Stimulated activated CD8-positive, alpha-beta memory T cell treated with anti-CD3 and anti-CD28 coated beads, Interleukin-4, amount 100 ng/mL, for 24 hours (primary cell): ENCODE results near the gene MS4A6E.
"Not testable (repeated sequence)": the region's sequence is repeated elsewhere in the genome, so short reads cannot be mapped to it uniquely, and the experiment has no call there.

Experiments used
- DNase-seq: peaks from one replicate; pipeline ENCODE4 v3.0.0-alpha.2; 2020; ENCODE audit warnings: low read depth

Gene MS4A6E, protein sequence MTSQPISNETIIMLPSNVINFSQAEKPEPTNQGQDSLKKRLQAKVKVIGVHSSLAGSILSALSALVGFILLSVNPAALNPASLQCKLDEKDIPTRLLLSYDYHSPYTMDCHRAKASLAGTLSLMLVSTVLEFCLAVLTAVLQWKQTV

DNA sequence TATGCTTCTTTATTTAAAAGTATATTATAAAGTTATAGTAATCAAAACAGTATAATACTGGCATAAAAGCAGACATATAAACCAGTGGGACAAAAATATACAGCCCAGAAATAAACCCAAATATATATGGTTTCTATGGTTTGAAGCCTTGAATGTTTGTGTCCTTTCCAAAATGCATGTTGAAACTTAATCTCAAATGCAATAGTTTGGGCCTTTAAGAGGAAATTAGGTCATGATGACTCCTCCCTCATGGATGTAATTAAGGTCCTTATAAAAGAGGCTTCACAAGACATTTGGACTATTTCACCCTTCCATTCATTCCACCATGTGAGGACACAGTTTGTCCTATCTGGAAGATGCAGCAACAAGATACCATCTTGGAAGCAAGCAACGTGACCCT is at the start of gene MS4A6E:
Gene MS4A6E (plus strand): TSS at position 301 of the 400 bp plus-strand sequence. CDS start 7,641 bp downstream, outside the sequence.
- no peak for DNase-seq

- DNase-seq: no peak
Measured at GRCh38 chr11:60280412-60280811, 46.6 kb upstream of the MS4A6E start, which contains the start of gene MS4A4A. Gene MS4A4A (plus strand): TSS chr11:60280666. CDS start chr11:60280676, 10 bp downstream.

DNA sequence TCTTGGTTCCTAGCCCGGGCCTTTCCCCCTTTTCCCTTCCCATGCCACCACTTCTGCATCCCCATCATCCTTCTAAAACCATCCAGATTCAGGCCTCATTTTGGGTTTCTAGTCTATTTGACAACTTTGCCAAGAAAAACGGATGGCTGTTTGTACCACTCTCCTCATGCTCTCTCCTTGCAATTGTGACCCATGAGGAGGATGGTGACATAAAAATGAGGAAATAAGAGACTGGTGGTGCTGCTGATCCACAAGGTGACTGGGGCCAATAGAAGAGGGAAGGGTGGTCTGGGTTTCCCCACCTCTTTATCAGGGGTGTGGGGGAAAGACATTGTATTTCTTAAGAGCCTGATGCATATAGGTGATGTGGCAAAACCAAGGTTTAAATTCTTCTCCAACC is 45.6 kb upstream of the MS4A6E start:
- no peak for DNase-seq

GRCh38 chr11:60282286-60282685 is 44.8 kb upstream of the MS4A6E start:
- DNase-seq: no peak

DNA sequence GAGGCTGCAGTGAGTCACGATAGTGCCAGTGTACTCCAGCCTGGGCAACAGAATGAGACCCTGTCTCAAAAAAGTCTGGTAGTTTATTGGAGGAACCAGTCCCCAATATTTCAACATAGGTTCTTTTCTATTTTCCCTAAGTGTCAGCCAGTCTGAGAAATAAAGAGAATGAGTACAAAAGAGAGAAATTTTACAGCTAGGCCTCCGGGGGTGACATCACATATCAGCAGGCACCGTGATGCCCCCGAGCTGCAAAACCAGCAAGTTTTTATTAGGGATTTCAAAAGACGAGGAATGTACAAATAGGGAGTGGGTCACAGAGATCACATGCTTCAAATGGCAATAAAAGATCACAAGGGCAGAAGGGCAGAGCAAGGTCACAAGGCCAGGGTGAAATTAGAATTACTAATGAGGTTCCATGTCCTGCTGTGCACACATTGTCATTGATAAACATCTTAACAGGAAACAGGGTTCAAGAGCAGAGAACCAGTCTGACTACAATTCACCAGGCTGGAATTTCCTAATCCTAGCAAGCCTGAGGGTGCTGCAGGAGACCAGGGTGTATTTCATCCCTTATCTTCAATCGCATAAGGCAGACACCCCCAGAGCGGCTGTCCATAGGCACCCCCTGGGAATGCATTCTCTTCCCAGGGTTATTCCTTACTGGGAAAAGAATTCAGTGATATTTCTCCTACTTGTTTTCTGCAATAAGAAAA is 41.5 kb upstream of the MS4A6E start:
- DNase-seq: not testable (repeated sequence)

DNA sequence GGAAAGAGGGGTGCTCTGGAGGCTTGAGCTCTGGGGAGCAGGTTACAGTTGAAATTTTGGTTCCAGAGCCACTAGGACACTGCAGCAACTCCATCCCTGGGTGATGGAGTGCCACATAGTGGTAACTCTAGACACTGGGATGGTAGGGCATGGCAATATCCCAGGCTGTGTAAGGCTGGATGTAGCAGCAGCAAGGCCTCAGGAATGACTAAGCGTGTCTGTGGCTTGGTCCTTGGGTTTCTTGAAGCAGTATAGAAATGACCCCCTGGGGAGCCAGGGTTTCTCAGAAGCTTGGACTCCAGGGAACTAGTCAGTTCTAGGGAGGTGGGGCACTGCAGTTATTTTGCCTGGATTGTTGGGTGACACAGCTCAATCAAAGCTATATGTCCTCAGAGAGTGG is 38.5 kb upstream of the MS4A6E start:
- no peak for DNase-seq

DNA sequence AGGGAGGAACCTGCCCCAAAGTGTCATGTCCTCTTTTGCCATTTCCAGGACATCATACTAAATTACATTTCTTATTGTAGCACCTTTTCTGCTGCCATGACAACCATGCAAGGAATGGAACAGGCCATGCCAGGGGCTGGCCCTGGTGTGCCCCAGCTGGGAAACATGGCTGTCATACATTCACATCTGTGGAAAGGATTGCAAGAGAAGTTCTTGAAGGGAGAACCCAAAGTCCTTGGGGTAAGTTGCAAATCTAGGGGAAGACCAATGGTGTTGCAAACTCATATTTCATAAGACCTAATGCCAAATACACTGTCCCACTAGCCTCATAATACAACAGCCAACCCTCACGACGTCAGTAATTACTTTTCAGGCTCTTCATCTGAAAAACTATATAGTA is 34.9 kb upstream of the MS4A6E start:
- DNase-seq: no peak

DNA sequence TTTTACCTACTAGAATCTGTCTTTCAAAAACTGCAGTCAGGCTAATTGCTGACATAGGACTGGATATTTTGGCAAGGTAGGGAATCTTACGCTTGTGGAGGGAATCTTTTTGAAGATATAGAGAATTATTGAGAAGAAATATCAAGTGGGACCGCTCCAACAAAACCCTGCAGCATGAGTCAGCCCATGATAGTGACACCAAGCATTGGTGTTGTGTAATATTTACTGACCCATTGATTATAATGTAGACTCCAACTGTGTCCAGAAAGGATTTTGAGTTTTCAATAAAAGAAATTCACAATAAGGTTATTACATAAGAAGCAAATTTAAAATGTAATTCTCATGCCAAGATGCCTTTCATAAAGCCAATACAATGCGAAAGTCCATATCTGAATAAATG is 25.9 kb upstream of the MS4A6E start:
- no peak for DNase-seq

- DNase-seq: not testable (repeated sequence)
Measured at GRCh38 chr11:60301884-60302283, 25.2 kb upstream of the MS4A6E start.

DNA sequence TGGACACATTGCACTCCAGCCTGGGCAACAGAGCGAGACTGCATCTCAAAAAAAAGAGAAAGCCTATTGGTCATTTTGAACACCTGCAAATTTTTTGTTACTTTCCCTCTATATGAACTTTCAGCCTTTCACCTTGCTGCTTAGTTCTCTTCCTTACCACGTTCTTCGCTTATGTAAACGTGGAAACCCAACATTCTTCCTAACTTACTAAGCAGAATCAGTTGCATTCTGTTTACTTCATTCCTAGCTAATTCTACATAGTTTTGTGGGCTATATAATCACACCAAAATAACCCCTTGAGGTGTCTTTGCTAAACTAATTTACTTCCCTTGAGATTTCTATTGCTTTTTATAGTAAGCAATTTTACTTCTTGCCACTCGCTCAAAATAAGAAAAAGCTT is 23.4 kb upstream of the MS4A6E start:
- no peak for DNase-seq

- no peak for DNase-seq
Measured at GRCh38 chr11:60305906-60306619, 21.0 kb upstream of the MS4A6E start.

GRCh38 chr11:60307507-60308195 is 19.4 kb upstream of the MS4A6E start:
- no peak for DNase-seq

- no peak for DNase-seq
Measured at GRCh38 chr11:60310407-60310998, 16.6 kb upstream of the MS4A6E start.

- DNase-seq: no peak
Measured at GRCh38 chr11:60314635-60315321, 12.3 kb upstream of the MS4A6E start.

- DNase-seq: no peak
Measured at GRCh38 chr11:60315871-60316270, 11.2 kb upstream of the MS4A6E start.

GRCh38 chr11:60316317-60316716 is 10.7 kb upstream of the MS4A6E start:
- no peak for DNase-seq

DNA sequence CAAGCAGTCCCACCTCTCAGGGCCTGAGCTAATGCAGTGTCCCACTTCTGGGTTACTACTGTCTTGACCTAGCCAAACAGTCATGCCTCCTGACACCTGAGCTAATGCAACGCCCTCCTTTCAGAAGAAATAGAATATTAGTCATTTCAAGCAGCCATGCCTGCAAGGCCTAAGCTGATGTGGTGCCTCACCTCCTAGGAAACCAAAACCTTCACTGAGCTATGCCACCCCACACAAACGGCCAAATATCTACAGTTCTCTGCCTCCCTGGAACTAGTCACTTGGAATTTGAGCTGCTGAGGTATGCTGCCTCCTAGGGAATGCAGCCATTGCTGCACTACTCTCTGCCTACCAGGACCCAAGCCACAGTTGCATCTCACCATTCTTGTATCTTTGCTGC is 8.3 kb upstream of the MS4A6E start:
- no peak for DNase-seq

GRCh38 chr11:60321051-60321450 is 6.0 kb upstream of the MS4A6E start:
- DNase-seq: no peak

GRCh38 chr11:60328460-60328859 is 1.4 kb downstream of the MS4A6E start:
- no peak for DNase-seq

- DNase-seq: no peak
Measured at GRCh38 chr11:60332846-60333245, 5.8 kb downstream of the MS4A6E start.

DNA sequence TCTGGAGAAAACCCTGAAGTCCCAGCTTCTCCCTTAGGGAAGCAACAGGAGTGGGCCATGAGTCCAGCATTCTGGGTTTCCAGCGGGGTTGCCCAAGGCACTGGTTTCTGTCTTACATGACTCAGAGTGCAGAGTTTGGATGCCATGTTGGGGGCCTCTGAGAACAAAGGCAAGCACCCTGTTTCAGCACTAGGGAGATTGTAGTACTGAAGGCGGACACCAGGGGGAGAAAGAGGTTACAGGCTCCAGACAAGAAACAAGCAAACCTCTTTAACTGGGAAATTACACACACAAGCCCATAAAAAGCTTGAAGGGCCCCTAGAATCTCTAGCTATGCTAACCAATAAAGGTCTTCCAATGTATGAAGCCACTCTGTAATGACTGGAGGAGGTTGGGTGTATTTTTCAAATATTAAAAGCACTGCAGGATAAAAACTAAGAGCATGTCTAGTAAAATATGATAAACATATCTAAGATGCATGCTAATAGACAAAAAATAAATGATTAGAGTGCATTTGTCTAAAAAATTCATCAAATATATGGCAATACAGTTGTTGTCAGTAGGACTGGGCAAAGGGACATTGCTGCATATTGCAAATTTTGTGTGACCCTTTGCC is 7.1 kb downstream of the MS4A6E start:
- peak; percentile 35 for DNase-seq
